GM18508 (cell line): Measurements from ENCODE around the gene GNMT.
"Not testable (repeated sequence)": the region's sequence is repeated elsewhere in the genome, so short reads cannot be mapped to it uniquely, and the experiment has no call there.

Experiments used
- ATAC-seq: cut with Tn5 transposase; IDR thresholded peaks from one replicate; pipeline ENCODE4 v1.9.1; 2021; ENCODE audit warnings: moderate number of reproducible peaks; ENCODE audit not compliant: insufficient read depth, unreplicated experiment

GNMT gene

DNA sequence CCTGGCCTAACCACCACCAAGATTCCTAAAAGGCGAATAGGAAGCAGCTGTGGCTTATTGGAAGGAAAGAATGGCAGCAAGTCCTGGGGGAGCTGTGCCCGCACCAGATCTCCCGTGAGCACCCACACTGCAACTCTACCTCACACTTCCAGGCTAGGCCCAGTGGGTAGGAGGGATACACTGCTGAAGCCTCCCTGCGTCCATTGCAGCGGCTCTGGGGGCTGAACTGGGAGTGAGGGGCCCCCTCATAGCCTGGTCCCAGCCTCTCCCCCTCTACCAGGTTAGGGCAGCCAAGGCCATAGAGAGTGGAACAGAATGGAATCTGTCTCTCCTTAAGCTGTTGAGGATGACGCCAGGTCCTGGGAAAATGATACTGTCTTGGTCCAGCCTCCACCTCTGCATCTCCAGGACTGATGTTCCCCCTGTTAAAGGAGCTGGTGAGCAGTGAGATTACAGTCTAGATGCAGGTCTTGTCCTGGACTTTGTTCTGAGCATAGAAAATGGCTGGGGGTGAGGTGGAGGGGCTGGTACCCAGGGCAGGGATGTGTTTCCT, 20.0 kb upstream of the GNMT start:
- ATAC-seq: no peak

DNA sequence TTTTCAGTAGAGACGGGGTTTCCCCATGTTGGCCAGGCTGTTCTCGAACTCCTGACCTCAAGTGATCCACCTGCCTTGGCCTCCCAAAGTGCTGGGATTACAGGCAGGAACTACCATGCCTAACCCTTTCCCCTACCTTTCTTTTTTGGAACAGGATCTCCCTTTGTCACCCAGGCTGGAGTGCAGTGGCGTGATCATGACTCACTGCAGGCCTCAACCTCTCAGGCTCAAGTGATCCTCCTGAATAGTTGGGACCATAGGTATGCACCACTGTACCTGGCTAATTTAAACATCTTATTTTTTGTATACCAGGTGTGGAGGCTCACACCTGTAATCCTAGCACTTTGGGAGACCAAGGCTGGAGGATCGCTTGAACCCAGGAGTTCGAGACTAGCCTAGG, 19.2 kb upstream of the GNMT start:
- not testable (repeated sequence) for ATAC-seq

DNA sequence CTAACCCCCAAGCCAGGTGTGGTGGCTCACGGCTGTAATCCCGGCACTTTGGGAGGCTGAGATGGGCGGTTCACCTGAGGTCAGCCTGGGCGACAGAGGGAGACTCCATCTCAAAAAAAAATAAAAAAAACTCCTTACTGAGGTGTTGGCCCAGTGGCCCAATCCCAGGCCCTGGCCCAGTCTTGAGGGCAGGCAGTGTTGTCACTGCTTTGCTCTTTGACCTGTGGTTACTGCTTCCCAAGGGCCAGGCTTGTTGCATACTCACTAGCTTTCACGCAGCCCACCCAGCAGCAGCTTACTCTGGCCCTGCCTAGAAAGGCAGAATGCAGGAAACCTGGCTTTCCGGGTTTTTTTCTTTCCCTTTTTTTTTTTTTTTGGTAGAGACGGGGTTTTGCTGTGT, 18.1 kb upstream of the GNMT start:
- no peak for ATAC-seq

DNA sequence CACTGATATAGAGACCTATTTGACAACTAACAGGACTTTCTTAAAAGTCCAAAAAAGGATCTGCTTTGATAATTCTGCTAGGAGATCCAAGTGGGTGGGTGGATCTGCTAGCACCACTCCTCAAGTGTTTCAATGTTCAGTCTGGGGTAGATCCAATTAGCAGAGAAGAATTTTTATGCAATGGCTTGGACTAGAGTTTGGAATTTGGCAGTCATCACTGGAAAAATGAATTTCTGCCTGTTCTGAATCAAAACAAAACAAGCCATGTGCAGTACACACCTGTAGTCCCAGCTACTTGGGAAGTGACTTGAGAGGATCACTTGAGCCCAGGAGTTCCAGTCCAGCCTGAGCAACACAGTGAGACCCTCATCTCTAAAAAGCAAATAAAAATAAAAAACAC, 12.6 kb upstream of the GNMT start:
- no peak for ATAC-seq

DNA sequence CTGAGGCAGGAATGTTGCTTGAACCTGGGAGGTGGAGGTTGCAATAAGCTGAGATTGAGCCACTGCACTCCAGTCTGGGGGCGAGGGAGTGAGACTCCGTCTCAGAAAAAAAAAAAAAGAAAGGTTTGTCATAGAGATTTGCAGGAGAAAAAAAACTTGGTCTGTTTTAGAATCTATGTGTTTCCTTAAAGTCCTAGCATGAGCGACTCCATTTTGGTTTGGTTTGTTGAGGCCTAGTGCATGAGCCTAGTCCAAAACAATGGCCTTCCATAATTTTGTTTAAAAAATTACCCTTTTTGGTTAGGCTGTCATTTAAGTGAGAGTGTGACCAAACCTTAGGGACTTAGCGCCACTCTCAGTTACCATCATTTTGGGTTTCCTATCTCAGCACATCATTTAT, 8.2 kb upstream of the GNMT start:
- no peak for ATAC-seq

DNA sequence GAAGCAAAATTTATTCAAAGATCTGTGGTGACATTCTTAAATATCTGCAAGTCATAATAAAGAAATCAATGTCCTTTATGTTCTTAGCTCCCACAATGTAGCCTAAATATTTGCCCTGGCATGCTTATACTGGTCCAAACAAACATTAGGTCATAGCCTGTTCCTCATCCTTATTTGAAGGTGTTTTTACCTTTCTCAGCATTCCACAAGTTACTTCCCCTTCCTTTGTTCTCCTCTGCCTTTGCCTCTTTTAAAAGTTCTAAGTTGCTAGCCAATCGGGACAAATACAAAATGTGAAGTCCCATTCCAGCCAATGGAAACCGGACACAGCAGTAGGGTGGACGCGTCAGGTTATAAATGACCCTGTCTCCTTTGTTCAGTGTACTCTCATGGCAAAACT, 6.1 kb upstream of the GNMT start:
- not testable (repeated sequence) for ATAC-seq

DNA sequence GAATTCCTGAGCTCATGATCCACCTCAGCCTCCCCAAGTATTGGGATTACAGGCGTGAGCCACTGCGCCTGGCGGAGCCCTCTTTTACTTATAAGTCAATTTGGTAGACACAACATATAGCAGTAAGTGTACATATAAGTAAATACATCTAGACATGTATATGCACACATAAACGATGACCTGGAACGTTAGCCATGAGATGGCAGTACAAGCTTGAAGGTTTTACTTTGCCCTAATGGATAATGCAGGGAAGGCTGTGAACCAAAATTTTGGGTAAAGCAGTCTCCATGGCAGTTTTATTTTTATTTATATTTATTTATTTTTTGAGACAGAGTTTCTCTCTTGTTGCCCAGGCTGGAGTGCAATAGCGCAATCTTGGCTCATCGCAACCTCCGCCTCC, 2.4 kb upstream of the GNMT start:
- ATAC-seq: no peak

DNA sequence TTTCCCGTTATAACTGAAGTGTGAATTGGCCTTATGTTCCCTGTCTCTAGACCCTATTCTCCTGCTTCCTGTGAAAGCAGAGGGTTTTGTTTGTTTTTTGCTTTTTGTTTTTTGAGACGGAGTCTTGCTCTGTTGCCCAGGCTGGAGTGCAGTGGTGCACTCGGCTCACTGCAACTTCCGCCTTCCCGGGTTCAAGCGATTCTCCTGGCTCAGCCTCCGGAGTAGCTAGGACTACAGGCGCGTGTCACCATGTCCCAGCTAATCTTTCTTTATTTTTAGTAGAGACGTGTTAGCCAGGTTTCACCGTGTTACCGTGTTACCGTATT, 674 bp upstream of the GNMT start:
- no peak for ATAC-seq

DNA sequence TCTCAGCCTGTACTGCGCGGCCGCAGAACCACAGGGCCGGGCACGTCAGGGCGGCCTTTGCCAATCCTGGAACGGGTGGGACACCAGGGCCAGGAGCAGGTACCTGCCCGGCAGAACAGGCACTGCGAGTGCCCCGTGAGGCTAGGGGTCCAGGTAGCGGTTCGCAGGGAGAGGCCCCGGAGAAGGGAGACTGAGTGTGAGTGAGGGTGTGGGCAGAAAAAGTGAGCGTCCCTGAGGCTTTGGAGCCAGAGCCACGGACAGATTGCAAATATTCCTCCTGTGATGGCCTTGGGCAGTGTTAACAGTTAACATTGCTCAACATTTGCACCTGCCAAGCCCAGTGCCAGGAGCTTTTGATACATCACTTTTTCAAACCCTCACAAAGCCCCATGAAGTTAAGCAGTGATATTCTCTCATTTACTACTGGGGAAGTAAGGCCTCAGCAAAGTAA, 491 bp downstream of the GNMT start:
- no peak for ATAC-seq

DNA sequence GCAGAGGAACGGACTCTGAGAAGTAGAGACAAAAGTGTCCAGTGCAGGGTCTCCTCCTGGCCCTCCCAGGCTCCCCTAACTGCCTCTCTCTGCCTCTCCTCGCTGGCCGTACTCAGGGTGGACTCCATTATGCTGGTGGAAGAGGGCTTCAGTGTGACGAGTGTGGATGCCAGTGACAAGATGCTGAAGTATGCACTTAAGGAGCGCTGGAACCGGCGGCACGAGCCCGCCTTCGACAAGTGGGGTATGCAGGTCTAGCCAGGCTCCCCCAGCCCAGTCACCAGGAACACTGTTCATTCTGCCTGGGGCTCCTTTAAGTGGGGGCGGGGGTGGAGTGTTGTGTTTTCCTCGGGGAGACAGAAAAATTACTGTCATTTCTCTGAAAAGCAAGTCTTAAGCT, 1.5 kb downstream of the GNMT start:
- no peak for ATAC-seq

DNA sequence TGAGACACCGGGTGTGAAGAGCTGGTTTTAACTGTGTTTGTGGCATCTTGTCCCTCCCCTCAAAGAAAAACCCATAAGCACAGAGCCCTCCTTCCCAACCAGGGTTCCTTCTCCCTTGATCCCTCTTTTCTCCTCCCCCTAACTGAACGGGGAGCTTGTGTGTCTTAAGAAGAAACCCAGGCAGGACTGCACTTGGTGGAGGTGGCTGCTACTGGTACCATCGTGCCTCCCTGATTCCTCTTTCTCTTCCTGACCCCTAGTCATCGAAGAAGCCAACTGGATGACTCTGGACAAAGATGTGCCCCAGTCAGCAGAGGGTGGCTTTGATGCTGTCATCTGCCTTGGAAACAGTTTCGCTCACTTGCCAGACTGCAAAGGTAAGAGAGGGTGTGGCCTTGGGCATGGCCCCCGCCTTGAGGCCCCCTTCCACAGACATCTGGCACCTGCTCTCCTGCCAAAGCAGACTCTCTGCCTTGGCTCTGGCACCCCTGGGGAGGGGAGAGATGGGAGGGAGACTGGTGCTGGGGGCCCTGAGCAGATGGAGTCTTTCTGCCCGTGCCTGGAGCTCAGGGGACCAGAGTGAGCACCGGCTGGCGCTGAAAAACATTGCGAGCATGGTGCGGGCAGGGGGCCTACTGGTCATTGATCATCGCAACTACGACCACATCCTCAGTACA, 2.1 kb downstream of the GNMT start:
- no peak for ATAC-seq

DNA sequence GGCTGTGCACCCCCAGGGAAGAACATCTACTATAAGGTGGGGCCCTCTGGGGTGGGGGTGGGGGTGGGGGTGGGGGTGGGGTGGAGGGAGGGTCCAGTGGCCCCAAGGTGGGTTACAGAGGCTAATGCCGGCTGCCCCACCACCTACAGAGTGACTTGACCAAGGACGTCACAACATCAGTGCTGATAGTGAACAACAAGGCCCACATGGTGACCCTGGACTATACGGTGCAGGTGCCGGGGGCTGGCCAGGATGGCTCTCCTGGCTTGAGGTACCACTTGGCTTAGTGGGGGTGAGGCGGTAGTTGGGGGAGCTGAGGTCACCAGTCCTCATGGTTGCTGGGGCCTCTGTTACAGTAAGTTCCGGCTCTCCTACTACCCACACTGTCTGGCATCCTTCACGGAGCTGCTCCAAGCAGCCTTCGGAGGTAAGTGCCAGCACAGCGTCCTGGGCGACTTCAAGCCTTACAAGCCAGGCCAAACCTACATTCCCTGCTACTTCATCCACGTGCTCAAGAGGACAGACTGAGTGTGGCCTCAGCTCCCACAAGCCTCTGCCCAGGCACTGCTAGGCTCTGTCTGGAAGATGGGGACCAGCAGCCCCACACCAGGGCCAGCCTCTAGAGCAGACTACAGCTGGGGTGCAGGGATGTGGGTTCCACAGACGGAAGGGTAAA, 2.8 kb downstream of the GNMT start:
- ATAC-seq: no peak

DNA sequence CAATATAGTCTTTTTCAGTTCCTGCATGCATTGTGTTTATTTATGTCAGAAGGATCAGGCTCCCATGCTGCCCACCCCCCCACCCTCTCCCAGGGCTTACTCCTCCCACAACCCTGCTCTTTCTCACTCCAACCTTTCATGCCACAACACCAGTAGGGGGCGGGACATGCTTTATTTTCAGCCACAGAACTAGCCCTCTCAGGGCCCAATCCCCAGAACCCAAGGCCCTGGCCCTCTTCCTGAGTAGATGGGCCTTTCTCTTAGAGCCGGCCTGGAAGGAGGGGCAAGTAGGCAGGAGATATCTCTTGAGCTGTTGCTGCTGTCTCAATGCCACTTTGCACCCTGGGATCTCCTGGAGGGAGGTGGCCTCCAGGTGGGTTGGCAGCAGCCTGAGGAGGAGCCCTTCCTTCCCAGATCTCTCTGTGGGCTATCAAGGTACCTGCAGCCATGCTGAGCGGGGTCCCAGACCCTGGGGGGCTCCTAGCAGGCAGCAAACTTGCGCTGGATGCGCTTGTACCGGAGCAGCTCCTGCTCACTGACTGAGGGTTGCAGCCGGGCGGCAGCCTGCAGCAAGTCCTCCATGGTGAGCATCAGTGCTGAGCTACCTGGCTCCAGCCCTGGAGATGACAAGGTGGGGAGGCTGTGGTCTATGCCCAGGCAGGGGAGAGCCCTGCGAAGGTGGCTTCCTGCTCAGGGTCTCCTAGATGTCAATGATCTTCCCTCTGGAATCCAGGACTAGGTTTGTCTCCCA, 3.5 kb downstream of the GNMT start:
- ATAC-seq: no peak

DNA sequence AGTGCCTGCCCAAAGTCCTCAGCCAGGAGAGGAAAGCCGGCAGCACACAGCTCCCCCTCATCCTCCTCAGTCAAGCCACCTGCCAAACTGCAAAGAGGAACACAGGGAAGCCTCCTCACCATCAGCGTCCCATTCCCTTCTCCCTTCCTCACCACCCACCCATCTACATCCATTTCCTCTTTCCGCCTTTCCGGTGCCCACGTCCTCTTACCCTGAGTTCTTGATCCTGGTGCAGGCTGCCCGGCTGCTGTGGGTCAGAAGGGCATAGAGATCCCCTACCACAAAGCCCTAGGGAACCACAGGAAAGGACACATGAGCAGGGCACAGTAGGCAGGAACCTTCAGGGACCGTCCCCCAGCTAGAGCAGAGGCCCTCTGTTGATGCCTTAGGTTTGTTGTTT, 6.0 kb downstream of the GNMT start:
- no peak for ATAC-seq

DNA sequence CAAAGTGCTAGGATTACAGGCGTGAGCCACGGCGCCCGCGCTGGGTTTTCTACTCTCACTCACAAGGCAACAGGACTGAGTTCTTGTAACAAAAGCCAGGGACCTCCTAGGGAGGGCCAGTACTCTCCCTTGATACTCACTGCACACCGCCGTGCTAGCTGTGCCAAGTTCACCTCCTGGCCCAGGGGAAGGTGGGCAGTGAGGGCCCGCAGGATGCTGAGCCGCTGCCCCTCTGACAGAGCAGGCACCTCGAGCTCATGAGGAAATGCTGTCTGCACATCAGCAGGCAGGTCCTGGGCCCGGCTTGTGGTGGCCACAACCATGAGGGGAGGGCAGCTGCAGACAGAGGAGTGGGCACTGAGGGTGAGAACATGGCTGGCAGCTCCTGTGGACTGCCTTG, 6.7 kb downstream of the GNMT start:
- ATAC-seq: no peak

DNA sequence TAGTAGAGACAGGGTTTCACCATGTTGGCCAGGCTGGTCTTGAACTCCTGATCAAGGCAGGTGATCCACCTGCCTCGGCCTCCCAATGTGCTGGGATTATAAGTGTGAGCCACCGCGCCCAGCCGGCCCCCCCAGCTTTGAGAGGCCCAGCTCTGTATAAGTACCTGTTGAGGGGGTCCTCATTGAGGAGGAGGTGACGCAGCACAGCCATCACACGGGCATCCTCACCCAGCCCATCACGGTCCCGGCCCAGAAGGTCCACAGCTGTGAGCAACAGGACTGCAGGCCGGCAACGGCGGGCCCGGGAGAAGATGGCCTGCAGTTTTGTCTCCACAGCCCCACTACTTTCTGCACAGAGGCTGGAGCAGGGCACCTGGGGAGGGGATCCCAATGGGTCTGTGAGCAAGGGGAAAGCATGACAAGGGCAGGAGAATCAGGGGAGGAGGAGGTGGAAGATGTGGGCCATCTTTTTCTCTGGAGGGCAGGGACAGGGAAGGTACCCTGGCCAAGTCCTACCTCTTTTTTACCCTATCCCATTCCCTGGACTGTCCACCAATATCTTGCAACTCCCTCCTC, 7.7 kb downstream of the GNMT start:
- no peak for ATAC-seq

DNA sequence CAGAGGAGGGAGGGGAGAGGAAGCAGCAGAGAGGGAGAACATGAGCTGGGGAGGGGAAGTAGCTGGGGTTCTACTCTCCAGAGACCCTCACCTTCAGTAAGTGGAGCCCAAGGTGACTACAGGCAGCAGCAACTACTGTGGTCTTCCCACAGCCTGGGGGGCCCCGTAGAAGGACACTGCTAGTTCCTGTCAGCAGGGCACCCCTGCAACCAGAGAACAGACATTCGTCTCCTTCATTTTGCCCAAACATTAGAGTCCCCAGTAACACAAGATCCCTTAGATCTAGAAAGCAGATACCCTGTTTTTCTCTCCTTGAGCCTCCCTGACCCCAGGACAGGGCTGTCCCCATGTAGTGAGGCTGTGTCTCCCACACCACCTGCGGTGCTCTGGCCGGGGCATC, 8.2 kb downstream of the GNMT start:
- ATAC-seq: no peak

DNA sequence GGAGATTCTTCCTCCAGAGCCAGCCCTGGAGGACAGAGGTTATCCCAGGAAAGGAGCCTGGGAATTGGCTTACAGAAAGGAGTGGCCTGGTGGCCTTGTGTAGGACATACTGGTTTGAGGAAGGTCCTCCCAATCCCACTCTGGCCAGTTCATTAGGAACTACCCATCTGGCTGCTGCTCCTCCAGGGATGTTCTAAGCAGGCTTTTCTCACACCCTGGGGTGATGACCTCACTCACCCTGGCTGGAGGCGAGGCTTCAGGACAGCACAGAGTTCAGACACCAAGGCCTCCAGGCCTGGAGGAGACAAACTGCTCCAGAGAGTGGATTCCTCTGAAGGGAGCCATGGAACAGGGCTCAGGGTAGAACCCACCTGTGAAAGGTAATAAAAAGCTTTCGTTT, 8.9 kb downstream of the GNMT start:
- ATAC-seq: no peak

DNA sequence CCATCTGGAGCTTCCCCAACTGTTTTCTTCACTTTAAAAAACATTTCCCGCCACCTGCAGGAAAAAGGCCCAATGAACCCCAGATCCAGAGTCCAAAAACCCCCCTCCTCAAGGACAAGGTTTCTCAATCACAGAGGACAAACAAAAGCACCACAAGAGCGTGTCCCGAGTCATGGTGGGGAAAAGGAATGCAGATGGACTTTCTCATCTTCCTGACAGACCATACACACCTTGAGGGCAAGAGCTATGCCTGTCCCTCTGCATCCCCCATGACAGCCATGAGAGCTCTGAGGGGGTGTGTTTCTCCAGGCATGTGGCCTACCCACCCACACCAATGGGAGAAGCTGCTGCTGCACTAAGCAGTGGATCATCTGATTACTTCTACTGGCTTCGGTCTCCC, 9.4 kb downstream of the GNMT start:
- no peak for ATAC-seq

DNA sequence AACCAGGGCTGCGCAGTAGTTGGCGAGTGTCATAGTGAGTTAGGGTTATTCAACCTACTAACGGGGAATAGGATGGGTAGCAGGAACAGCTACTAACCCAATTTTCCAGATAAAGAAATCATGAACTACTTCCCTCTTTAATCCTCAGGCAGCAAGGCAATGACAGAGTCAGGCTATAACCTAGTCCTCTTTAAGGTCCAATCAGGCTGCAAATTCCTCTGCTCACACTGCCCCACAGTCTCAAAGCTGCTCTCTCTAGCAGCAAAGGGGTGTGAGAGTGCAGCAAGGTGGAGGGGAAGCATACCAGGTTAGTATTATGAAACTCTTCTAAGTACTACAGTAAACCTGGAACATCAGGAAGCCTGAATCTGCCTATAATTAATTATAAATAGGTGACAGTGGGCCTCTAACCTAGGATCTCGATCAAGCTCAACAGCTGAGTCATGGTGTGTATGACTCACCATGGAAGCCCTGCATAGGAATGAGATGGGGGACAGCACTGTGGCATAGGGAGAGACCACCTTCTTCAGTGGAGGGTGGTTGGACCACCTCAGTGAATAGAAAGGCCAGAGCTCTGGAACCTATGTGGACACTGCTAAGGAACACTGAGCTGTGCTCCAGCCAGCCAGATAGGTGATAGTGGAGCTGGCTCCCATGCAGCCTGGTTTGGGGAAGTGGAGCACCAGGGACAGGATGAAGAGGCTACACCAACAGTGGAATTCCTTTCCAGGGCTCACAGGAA, 10.5 kb downstream of the GNMT start:
- no peak for ATAC-seq
